ENCODE data around the gene HES7.
"Not testable (repeated sequence)": the region's sequence is repeated elsewhere in the genome, so short reads cannot be mapped to it uniquely, and the experiment has no call there.

The HES7 gene

DNA sequence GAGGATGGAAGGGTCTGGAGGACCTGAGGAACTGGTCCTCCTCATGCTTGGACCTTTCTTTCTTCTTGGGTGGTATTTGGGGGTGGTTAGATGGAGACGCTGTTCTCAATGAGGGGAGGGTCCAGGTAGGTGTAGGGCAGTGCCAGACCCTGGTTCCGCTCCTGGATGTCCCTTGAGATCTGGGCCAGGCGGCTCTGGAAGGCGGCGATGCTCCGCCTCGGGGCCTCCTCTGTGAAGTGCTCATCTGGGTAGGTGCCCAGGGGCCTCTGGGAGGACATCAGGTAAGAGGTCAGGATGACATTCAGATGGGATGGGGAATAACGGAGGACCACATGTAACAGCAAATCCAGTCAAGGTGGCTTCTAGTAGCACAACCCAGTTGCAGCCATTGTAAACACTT, 27.4 kb downstream of the HES7 start:
- DNase-seq, result no peak

GRCh38 chr17:8095361-8095760, 28.5 kb downstream of the HES7 start:
- DNase-seq, result no peak

GRCh38 chr17:8091033-8091687, 32.7 kb downstream of the HES7 start:
- DNase-seq, result peak; percentile 68

DNA sequence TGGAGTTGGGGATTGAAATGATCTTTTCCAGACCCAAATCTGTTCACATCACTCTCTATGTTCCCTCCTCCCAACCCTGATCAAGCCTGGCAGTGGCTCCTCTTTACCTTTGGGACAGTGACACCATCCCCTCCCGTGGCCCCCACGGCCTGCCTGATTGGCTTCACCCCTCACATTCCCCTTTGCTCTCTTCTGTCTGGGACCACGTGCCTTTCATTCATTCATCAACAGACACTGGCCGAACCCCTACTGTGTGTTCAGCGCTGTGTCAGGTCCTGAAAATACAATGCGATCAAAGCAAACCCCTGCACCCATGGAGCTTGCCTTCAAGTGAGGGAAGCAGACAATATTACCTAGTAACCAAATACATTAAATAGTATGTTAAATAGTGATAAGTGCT, 34.2 kb downstream of the HES7 start:
- no peak for DNase-seq

DNA sequence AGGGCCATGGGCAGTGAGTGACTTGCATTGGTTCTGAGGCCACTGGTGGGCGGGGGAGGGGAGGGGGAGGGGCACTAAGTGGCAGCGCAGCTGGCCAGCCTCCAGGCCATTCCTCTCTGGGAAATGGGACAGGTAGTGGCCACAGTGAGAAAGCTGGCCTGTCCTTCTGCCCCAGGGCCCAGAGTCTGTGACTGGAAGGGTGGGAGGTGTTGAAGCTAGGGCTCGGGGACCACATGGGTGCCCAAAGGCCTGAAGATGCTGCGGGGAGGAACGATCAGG, 36.0 kb downstream of the HES7 start:
- no peak for DNase-seq

DNA sequence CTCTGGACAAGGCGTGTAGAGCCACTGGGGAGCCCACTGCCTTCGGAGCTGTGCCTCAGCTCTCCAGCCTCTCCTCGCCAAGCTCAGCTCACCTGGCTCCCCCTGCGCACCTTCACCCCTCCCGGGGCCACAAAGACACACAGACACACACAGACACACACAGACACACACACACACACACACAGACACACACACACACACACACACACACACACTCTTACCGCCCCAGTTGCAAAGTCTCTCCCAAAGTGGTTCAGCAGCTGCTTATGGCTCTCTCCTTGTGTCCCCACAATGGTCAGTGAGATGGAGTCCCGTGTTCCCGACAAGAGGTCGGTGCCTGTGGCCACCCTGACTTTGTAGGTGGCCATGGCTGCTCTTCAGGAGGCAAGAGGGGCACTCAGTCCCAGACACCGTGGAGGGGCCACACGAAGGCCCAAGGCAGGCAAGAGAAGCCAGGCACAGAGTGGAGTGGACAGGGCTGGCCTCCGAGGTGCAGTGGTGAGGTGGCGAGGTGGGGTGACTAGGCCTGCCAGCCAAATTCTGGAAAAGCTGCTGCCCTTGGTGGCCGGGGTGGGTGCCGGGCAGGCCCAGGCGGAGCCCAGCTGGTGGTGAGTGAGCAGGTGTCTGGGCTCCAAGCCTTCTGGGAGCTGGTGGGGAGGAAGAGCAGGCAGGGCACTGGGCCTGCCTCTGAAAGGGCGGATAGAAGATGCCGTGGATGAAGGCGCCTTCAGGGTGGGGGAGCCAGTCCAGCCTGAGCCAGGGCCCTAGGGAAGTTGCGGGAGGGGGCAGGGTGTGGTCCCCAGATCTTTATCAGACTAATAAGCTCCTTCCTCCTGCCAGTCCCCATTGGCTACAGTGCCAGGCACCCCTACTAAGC, 36.6 kb downstream of the HES7 start, which contains the start of gene ALOX12B:
ALOX12B (minus strand) TSS at position 642 of the 877 bp plus-strand sequence; CDS start at position 368, 274 bp downstream.
- no peak for DNase-seq

DNA sequence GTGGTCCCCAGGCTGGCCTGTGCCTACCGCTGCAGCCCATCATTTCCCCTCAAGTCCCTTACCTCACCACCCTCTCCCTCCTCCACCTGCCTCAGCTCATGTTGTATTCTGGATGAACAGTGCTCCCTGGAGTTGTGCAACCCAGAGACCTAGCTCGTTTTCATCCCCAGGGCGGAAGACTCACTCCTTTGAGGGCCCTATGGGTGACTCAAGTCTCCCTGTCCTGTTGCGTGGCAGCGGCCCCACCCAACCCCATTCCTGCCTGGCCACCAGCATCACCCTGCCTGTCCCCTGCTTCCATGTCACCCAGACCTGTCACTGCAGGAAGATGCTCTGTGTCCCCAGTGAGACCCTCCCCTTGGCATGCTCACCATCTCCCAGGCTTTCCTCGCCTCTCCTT, 39.7 kb downstream of the HES7 start:
- no peak for DNase-seq

DNA sequence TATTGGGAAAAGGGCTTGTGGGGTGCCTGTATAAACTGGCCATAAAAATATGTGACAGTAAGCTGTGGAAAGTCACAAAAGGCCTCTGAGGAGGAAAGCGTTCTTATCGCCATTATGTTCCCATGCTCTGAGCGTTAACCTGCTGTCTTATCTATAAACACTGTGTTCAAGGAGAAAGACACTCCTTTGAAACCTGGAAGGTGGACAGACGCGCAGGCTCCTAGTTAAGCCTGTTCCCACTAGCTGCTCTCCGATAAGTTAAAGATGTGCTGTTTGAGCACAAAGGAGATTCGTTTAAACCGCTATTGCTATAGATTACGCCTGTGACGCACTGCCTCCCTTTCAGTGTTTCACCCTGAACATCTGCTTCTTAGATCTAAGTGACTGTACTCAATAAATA, 41.6 kb downstream of the HES7 start:
- DNase-seq, result no peak

DNA sequence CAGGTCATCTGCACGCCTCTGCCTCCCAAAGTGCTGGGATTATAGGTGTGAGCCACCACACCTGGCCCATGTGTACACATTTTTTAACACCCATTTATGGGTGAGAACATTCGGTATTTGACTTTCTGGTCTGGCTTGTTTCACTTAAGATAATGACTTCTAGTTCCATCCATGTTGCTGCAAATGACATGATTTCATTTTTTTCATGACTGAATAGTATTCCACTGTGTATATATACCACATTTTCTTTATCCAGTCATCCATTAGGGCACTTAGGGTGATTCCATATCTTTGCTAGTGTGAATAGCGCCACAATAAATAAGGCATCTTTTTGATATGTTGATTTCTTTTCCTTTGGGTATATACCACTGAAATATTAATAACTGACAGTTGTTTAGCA, 42.0 kb downstream of the HES7 start:
- no peak for DNase-seq

- DNase-seq, result no peak
Observed at GRCh38 chr17:8080799-8081219, 43.1 kb downstream of the HES7 start.

DNA sequence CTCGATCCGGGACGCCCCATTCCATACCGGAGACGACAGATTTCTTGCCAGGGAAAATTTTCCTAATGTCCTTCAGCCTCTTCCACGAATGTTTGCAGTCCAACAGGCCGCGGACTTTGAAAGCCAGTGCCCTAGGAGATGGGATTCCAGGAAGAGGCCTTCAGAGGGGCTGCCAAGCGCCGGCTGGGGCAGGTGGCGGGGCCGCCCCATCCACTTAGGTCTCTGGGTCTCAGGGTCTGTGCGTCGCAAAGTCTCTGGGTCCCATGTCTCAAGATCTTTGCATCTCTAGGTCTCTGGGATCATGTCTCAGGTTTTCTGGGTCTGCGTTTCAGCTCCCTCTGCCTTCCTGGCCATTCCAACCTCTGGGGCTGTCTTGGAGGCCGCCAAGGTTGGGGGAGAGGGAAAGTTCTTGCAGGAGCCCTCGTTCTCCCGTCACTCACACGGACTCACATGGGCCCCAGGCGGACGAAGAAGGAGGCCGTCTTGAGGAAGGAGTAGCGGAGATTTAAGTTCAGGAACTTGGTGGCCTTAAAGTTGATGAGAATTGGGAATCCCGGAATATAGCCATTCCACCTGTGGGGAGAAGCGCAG, 43.6 kb downstream of the HES7 start:
- no peak for DNase-seq

- peak; percentile 77 for DNase-seq
Observed at GRCh38 chr17:8079291-8080207, 44.4 kb downstream of the HES7 start.

DNA sequence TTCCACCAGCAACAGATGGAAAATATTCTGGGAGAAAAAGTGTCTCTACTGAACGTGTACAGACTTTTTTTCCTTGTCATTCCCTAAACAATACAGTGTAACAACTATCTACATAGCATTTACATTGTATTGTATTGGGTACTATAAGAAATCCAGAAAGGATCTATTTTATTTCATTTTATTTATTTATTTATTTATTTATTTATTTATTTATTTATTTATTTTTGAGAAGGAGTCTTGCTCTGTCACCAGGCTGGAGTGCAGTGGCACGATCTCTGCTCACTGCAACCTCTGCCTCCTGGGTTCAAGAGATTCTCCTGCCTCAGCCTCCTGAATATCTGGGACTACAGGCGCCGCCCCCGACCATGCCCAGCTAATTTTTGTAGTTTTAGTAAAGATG, 46.0 kb downstream of the HES7 start:
- DNase-seq, result not testable (repeated sequence)

- no peak for DNase-seq
Observed at GRCh38 chr17:8076502-8077266, 47.2 kb downstream of the HES7 start.

- DNase-seq, result no peak
Observed at GRCh38 chr17:8075574-8076342, 48.1 kb downstream of the HES7 start.

GRCh38 chr17:8075081-8075480, 48.8 kb downstream of the HES7 start:
- DNase-seq, result no peak

DNA sequence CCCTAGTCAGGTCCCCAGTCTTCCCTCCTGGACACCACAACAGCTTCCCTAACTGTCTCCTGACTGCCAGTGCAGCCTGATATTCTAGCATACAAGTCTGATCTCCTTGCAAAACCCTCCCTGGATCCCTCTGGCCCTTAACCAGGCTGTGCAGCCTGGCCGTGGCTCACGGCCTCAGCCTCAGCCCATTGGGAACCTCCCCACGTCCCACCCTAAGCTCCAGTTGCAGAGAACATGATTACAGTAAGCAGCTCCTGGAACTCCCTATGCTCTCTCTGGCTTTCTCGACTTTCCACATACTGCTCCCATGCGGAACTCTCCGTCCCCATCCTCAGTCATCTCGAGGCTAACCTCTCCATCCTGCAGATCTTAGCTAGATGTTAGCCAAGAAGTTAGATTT, 49.4 kb downstream of the HES7 start:
- DNase-seq, result no peak

- DNase-seq, result peak; percentile 83
Observed at GRCh38 chr17:8073627-8074484, 50.0 kb downstream of the HES7 start.

DNA sequence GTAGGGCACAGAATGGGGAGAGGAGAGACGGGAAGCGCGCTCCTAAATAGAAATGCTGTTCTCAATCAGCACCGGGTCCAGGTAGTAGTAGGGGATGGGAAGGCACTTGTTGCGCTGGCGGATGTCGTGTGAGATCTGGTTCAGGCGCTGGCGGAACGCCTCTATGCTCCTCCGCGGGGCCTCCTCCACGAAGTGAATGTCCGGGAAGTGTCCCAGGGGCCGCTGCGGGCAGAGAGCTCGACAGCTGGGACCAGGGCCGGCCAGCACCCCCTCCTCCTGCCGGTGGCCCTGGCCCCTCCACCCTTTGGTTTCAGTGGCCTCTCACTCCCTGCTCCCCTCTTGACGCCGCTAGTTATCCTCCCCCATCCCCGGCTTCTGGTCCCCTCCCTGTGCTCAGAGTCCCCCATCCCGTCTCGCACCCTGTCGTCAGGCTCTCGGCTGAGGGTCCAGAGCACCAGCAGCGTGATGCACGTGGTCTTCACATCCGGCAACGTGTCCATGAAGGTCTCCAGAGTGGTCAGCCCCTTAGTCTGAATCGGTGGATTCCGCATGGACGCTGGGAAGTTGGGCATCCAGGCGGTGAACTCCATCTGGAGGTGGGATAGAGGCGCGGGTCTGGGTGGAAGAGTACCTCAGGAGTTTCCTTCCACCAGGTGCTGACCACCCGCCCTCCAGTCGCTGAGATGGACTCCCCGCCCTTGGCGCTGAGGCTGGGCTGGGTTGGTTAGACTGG, 51.0 kb downstream of the HES7 start:
- DNase-seq, result no peak

DNA sequence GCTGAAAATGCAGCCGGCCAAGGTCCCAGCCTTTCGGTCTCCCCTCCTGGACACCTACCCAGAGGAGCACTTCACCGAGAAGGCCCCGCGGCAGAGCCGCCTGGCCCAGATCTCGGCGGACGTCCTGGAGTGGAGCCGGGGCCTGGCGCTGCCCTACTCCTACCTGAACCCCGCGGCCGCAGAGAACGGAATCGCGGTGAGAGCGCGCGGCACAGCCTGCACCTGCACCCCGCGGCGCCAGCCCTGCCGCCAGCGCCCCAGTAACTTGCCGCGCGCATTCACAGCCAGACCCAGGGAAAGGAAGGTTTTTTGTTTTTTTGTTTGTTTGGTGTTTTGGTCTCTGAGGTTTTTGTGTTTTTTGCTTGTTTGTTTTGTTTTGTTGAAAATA, 51.6 kb downstream of the HES7 start:
- DNase-seq, result no peak

Data from suppressor macrophage treated with lipopolysaccharide for 4 hours (primary cell).